GM18868 (cell line): ENCODE results near the gene INO80E.
"Not testable (repeated sequence)": the region's sequence is repeated elsewhere in the genome, so short reads cannot be mapped to it uniquely, and the experiment has no call there.

Source experiments
- ATAC-seq: cut with Tn5 transposase; IDR thresholded peaks from one replicate; pipeline ENCODE4 v1.9.1; 2021; ENCODE audit warnings: mild to moderate bottlenecking, moderate library complexity; ENCODE audit not compliant: unreplicated experiment

INO80E gene, protein sequence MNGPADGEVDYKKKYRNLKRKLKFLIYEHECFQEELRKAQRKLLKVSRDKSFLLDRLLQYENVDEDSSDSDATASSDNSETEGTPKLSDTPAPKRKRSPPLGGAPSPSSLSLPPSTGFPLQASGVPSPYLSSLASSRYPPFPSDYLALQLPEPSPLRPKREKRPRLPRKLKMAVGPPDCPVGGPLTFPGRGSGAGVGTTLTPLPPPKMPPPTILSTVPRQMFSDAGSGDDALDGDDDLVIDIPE

DNA sequence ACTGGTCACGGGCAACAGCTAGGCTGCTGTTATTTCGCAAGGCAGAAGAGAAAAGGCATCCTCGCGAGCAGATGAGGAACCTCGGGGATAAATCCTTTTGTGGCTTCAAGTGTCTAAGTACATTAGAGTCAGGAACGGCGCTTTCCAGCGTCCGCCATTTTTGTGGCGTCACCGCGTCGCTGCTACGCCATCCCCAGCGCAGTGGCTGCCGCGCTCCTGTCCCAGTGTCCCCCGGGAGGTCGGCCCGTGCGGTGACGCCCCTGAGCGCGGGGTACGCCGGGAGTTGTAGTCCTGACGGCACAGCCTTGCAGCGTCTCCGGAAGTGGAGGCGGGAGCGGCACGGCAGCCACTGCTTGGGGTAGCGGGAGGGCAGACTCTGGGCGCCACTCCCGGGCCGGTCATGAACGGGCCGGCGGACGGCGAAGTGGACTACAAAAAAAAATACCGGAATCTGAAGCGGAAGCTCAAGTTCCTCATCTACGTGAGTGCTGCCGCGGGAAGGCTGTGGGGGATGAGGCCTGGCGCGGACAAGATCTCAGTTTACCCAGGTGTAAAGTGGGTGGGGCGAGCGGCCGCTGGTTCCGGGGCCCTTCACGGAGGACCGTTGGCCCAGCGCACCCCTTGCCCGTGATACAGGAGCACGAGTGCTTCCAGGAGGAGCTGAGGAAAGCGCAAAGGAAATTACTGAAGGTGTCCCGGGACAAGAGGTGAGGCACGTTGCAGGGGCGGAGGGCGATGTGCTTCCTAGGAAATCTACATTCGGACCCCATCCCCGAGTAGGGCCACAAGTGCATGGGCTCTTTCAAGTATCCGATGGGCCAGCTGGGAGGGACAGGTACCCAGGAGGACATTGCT lies at the start of gene INO80E:
TSS of gene INO80E (plus strand) at position 331 of the 855 bp plus-strand sequence. CDS start at position 401, 70 bp downstream.
- peak; percentile 91 for ATAC-seq

- no peak for ATAC-seq
Measured at GRCh38 chr16:29947897-29948296, 48.1 kb upstream of the INO80E start.

DNA sequence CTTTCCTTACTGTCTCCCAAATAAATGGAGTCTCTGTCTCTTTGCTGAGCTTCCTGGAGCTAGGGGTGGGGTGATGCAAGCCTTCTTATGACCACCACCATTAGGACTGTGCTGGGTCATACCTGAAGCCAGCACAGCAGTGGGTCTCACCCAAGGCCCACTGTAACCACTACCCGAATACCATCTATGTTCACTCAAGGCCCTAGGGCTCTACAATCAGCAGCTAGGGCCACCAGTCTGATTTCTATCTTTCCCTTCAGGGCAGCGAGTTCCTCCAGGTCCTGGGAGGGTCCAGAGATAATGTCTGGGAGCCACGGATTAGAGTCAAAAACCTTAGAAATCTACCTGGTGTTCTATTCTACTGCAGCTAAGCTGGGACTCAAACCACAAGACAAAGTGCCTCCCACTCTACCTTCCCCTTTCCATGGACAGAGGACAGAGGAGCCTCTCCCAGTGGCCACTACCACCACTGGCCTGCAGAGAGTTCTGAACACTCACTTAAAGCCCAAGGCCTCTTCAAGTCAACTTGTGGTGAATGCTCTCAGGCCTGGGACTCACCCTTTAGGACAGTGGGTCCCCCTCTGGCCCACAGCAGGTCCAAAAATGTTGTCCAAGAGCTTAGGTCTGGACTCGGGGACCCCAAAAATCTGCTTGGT lies 45.1 kb upstream of the INO80E start:
- no peak for ATAC-seq

- ATAC-seq, result no peak
Measured at GRCh38 chr16:29951625-29952365, 44.2 kb upstream of the INO80E start.

GRCh38 chr16:29958756-29959155 lies 37.3 kb upstream of the INO80E start:
- no peak for ATAC-seq

DNA sequence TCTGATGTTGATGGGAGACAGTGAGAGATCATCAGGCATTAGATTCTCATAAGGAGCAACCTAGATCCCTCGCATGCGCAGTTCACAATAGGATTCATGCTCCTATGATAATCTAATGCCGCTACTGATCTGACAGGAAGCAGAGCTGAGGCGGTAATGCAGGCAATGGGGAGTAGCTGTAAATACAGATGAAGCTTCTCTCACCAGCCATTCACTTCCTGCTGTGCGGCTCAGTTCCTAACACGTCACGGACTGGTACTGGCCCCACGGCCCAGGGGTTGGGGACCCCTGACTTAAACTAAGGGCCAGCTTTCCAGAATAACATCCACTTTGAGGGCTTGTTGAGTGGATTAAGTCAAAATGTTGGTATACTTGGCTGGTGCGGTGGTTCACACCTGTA lies 36.7 kb upstream of the INO80E start:
- no peak for ATAC-seq

DNA sequence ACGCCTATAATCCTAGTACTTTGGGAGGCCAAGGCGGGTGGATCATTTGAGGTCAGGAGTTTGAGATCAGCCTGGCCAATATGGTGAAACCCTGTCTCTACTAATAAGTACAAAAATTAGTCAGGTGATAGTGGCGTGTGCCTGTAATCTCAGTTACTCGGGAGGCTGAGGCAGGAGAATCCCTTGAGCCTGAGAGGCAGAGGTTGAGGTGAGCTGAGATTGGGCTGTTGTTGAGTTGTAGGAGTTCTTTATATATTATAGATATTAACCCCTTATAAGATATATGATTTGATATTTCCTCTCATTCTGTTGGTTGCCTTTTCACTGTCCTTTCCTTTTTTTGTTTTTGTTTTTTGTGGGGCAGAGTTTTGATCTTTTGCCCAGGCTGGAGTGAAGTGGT lies 36.2 kb upstream of the INO80E start:
- not testable (repeated sequence) for ATAC-seq

DNA sequence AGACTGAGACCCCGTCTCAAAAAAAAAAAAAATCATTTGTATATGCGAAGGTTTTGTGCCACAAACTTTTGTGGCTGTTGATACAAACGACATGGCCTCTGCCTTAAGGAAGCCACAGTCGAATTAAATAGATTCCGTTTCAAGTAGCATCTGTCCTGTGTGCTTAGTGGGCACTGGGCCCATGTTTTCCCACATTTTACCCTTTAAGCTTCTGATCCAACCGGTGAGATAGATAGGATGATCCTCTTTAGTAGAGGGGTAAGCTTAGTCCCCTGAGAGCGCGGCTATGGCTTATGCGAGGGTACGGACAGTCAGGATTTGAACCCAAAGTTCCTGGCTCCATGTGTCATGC lies 34.9 kb upstream of the INO80E start:
- ATAC-seq, result no peak

- ATAC-seq, result peak; percentile 83
Measured at GRCh38 chr16:29961479-29962343, 34.3 kb upstream of the INO80E start, which contains the start of gene TMEM219. TSS of gene TMEM219 (plus strand) at chr16:29962079. CDS start at chr16:29963144, 1,065 bp downstream.

DNA sequence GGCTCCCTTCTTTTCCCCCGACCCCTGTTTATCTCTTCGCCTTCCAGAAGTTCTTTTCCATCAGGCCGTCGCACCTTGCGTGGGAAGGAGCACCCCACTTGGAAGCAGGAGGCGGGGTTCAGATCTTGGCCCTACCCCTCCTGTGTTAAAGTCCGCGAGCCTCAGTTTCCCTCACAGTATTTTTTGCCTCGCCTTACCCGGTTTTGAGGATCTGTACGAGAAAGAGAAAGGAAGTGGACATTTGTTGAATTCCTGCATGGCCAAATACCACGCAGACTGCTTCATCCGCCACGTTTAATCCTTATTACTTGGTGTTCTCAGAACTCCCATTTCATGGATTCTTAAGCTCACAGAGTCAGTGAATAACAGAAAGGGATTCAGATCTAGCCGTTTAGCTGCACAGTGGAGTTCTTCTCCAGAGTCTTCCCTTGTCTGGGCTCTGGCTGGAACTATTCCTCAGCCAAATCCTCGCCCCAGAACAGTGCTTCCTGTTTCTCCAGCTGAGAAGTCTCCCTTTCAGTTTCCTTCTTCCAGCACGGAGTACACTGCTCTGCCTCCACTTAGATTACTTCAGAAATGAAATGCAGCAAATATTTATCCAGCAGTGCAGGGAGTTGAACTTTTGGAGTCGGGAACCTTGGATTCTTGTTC lies 33.6 kb upstream of the INO80E start:
- no peak for ATAC-seq

GRCh38 chr16:29963021-29963743 lies 32.9 kb upstream of the INO80E start:
- ATAC-seq, result no peak

DNA sequence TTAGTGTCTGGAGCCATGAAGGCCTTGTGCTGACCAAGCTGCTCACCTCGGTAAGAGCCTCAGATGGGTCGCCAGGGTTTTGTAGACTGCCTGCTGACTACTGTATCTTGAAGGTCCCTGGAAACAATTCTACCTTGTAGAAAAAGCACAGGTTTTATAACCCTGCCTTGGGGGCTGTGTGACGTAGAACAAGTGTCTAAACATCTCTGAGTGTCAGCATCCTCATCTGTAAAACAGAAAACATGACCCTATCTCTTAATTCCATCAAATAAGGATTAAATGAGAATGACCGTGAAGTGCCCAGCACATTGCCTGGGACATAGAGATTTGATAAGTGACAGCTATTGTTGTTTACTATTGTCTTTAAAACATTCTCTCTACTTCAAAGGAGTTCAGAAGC lies 27.8 kb upstream of the INO80E start:
- no peak for ATAC-seq

DNA sequence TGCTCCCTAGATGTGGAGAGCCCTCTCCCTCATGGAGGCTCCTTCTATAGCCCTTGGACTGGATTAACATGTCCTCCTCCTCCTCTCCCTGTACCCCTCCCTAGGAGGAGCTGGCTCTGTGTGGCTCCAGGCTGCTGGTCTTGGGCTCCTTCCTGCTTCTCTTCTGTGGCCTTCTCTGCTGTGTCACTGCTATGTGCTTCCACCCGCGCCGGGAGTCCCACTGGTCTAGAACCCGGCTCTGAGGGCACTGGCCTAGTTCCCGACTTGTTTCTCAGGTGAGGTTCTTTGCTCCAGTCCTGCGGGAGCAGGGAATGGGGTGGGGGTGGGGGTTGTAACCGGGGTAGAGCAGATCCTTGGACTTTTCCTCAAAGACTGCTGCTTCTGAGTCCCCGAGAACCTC lies 24.7 kb upstream of the INO80E start:
- ATAC-seq, result no peak

DNA sequence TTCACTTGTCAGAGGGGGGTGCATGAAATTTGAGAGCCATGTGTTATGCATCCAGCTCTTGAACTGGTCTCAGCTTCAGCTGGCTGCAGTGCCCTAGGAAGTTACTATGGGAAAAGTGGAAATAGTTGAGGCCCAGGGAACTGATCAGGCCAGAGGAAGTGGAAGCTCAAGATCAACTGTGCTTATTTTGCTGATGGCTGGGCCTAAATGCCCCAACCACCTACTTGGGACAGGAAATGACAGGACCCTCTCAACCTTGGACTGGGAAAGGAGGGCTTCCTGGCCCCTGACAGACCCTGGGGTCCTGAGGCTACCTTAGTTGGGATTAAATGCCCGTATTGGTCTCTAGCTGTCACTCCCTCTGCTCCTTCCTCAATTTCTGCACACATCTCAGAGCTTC lies 23.5 kb upstream of the INO80E start:
- no peak for ATAC-seq

GRCh38 chr16:29972992-29973383 lies 23.1 kb upstream of the INO80E start:
- ATAC-seq, result no peak

GRCh38 chr16:29973384-29974246 lies 22.4 kb upstream of the INO80E start, which contains the start of gene TAOK2:
TSS of gene TAOK2 (plus strand) at chr16:29973868. CDS start at chr16:29977773, 3,905 bp downstream.
- peak; percentile 91 for ATAC-seq

GRCh38 chr16:29974291-29975133 lies 21.5 kb upstream of the INO80E start:
- ATAC-seq, result no peak
